Panc1 (cell line): ENCODE results near the gene LILRA2. TPM values are rescaled to one million over a fixed set of nuclear protein-coding genes. Genes with fewer than 3 reads are reported as not detected.
A peak's percentile ranks its signal among the peaks of the same experiment; 100 is the strongest.

Experiments
- ATAC-seq: fragments of 200-7000 bp; cut with Tn5 transposase; 2 replicates; pipeline ENCODE4 v1.9.1; 2020; ENCODE audit warnings: mild to moderate bottlenecking, moderate library complexity
- BruUV-seq: library from RNA; stranded (reverse); fragments of 400-500 nt; replicated peaks from 2 replicates; lab custom pipeline; 2021; lab: Mats Ljungman, UMichigan
- CTCF ChIA-PET: fragments of 300-600 bp; sonication (Branson Sonifier 250); formaldehyde crosslinking; loops from one replicate; lab custom pipeline; 2022; ENCODE audit warnings: antibody characterized with exemption; lab: Charles Lee
- POLR2A ChIA-PET: fragments of 300-600 bp; sonication (Branson Sonifier 250); formaldehyde crosslinking; loops from one replicate; lab custom pipeline; 2022; ENCODE audit warnings: antibody characterized with exemption; lab: Charles Lee
- DNase-seq: peaks from one replicate; pipeline ENCODE4 v3.0.0-alpha.2; 2010; ENCODE audit warnings: low read depth, low spot score
- H3K27ac ChIP-seq: 2 replicates; pipeline ENCODE4 v1.5.1; 2011; ENCODE audit warnings: mild to moderate bottlenecking, low read length, inconsistent platforms
- H3K27me3 ChIP-seq: fragments of 200-500 bp; sonication (Bioruptor generic); 2 replicates; pipeline ENCODE4 v1.6.0; 2014; ENCODE audit warnings: low read length, inconsistent platforms; ENCODE audit not compliant: control insufficient read depth, insufficient read depth
- H3K36me3 ChIP-seq: fragments of 200-500 bp; sonication (Bioruptor generic); 2 replicates; pipeline ENCODE4 v1.5.1; 2014; ENCODE audit warnings: inconsistent platforms, mild to moderate bottlenecking, low read length, moderate library complexity; ENCODE audit not compliant: control insufficient read depth, insufficient read depth
- H3K4me1 ChIP-seq: 2 replicates; pipeline ENCODE4 v1.5.1; 2011; ENCODE audit warnings: inconsistent platforms, mild to moderate bottlenecking, low read length, moderate library complexity; ENCODE audit not compliant: control insufficient read depth, insufficient read depth
- H3K4me3 ChIP-seq, 2 experiments: 2 replicates each; pipeline ENCODE4 v1.5.1; 2011 to 2012; ENCODE audit warnings: low read depth in 2 of 2, low read length in 2 of 2, mild to moderate bottlenecking in 2 of 2, inconsistent platforms in 1 of 2, moderate library complexity in 1 of 2
- H3K9me3 ChIP-seq: fragments of 200-500 bp; sonication (Bioruptor generic); 2 replicates; pipeline ENCODE4 v1.5.1; 2014; ENCODE audit warnings: low read depth, mild to moderate bottlenecking, inconsistent platforms, low read length, moderate library complexity; ENCODE audit not compliant: control insufficient read depth, insufficient read depth
- POLR2AphosphoS5 ChIP-seq: IDR thresholded peaks from 2 replicates; pipeline ENCODE4 v1.6.1; 2012; ENCODE audit warnings: mild to moderate bottlenecking, low read depth, low read length, moderate library complexity
- SIN3A ChIP-seq: IDR thresholded peaks from 2 replicates; pipeline ENCODE4 v1.6.1; 2012; ENCODE audit warnings: low read depth, mild to moderate bottlenecking, low read length, moderate library complexity, borderline replicate concordance; ENCODE audit not compliant: insufficient read depth
- TCF7L2 ChIP-seq: IDR thresholded peaks from 2 replicates; pipeline ENCODE4 v1.6.1; 2011; ENCODE audit warnings: mild to moderate bottlenecking, low read depth, low read length, inconsistent platforms
- in situ Hi-C: cut with HindIII; loops from 2 replicates; pipeline ENCODE4 v1.10.0; 2016; ENCODE audit warnings: low sequenced_read_pairs, low pct_unique_long_range_greater_than_20kb
- intact Hi-C: fragments of 100-400 bp; cut with micrococcal nuclease; formaldehyde crosslinking; loops from one replicate; pipeline ENCODE4 v1.10.0; 2022; ENCODE audit not compliant: unreplicated experiment
- total RNA-seq: library from RNA; stranded (reverse); gene quantifications from one replicate; pipeline ENCODE4 v1.2.1, GENCODE V29; 2021; ENCODE audit not compliant: unreplicated experiment
- TF ChIP-seq, protein P1 (sequence below): fragments of 450-650 bp; IDR thresholded peaks from 2 replicates; pipeline ENCODE4 v1.5.1; 2017; ENCODE audit warnings: mild to moderate bottlenecking
- TF ChIP-seq, protein P2 (sequence below), 2 experiments: IDR thresholded peaks; 2 replicates each; pipeline ENCODE4 v1.6.1; 2011 to 2012; ENCODE audit warnings: low read depth in 2 of 2, control low read depth in 1 of 2, low read length in 1 of 2, mild to moderate bottlenecking in 1 of 2, moderate library complexity in 1 of 2; ENCODE audit not compliant: insufficient read depth in 1 of 2

Gene LILRA2
- total RNA-seq, 1 experiment from 2014 or later, result not detected

DNA sequence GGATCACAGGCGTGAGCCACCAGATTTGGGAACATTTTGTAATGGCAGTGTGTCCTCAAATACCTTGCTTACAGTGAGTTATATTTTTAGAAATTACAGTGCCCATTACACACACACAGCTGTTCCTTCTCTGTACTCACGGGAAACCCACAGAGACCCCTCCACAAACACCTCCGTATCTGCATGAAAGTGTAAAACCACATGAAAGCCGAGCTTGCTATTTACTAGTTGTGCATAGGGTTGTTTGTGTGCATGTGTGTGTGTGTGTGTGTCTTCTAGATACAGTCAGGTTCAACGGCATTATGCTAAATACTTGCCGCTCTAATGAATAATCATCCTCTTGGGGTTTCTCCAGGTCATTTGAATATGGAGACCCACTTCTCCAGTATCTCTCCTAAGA is 22.3 kb upstream of the LILRA2 start:
- H3K4me1 ChIP-seq, result no peaks in the 10 kb centered on the region
- POLR2A ChIA-PET, result interaction anchor here (0.6 kb wide), 2 partner anchors 1015 to 1077 kb away, joined by 4 to 6 read pairs; no protein-coding TSS in a partner anchor
- H3K36me3 ChIP-seq, result no peaks in the 10 kb centered on the region
- no TSS peak for BruUV-seq
- in situ Hi-C loops (no loop called here), intact Hi-C loops (loop anchor here (10.0 kb wide), 1 partner anchor 66 kb away; no protein-coding TSS in a partner anchor)
- TF ChIP-seq SIN3A, result no peak
- ATAC-seq, result no peak
- no peaks in the 10 kb centered on the region for H3K9me3 ChIP-seq
- H3K27me3 ChIP-seq, result peaks cover 6% of the 10 kb centered on the region
- H3K27ac ChIP-seq, result no peak overlapping the region
- no peak overlapping the region for H3K4me3 ChIP-seq
- CTCF ChIA-PET, result no interaction called here
- no peak for DNase-seq

DNA sequence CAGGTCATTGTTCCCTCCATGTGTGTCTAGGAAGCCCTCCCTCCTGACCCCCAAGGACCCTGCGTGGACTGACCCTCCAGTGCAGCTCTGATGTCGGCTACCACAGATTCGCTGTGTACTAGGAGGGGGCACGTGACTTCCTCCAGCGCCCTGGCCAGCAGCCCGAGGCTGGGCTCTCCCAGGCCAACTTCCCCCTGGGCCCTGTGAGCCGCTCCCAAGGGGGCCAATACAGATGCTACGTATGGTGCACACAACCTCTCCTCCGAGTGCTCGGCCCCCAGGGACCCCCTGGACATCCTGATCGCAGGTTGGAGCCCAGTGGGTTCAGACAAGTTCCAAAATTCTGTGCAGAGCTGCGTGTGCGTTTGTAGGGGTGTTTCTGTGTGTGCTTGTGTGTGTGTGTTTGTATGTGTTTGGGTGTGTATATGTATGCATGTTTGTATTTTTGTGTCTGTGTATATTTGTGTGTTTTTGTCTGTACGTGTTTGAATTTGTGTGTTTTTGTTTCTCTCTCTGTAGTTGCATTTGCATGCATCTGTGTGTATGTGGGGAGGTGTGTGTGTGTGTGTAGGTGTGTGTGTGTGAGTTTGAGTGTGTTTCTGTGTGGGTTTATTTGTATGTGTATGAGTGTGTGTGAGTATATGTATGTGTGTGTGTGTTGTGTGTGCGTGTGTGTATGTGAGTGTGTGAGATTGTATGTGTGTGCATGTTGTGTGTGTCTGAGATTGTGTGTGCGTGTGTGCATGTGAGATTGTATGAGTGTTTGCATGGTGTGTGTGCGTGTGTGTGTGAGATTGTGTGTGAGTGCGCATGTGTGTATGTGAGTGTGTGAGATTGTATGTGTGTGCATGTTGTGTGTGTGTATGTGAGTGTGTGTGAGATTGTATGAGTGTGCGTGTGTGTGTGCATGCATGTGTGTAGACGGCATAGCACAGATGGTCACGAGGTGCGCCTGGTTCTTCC is 21.4 kb upstream of the LILRA2 start:
- POLR2A ChIA-PET, result no interaction called here
- BruUV-seq, result no TSS peak
- Histone ChIP-seq H3K4me1 (no peaks in the 10 kb centered on the region), H3K9me3 (no peaks in the 10 kb centered on the region), H3K27me3 (peaks cover 13% of the 10 kb centered on the region), H3K4me3 (no peak overlapping the region), H3K36me3 (no peaks in the 10 kb centered on the region), H3K27ac (no peak overlapping the region)
- TF ChIP-seq, protein P1, sequence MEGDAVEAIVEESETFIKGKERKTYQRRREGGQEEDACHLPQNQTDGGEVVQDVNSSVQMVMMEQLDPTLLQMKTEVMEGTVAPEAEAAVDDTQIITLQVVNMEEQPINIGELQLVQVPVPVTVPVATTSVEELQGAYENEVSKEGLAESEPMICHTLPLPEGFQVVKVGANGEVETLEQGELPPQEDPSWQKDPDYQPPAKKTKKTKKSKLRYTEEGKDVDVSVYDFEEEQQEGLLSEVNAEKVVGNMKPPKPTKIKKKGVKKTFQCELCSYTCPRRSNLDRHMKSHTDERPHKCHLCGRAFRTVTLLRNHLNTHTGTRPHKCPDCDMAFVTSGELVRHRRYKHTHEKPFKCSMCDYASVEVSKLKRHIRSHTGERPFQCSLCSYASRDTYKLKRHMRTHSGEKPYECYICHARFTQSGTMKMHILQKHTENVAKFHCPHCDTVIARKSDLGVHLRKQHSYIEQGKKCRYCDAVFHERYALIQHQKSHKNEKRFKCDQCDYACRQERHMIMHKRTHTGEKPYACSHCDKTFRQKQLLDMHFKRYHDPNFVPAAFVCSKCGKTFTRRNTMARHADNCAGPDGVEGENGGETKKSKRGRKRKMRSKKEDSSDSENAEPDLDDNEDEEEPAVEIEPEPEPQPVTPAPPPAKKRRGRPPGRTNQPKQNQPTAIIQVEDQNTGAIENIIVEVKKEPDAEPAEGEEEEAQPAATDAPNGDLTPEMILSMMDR, result no peak
- TF ChIP-seq SIN3A, result no peak
- no peak for TF ChIP-seq POLR2AphosphoS5
- no peak for TF ChIP-seq TCF7L2
- TF ChIP-seq, protein P2, sequence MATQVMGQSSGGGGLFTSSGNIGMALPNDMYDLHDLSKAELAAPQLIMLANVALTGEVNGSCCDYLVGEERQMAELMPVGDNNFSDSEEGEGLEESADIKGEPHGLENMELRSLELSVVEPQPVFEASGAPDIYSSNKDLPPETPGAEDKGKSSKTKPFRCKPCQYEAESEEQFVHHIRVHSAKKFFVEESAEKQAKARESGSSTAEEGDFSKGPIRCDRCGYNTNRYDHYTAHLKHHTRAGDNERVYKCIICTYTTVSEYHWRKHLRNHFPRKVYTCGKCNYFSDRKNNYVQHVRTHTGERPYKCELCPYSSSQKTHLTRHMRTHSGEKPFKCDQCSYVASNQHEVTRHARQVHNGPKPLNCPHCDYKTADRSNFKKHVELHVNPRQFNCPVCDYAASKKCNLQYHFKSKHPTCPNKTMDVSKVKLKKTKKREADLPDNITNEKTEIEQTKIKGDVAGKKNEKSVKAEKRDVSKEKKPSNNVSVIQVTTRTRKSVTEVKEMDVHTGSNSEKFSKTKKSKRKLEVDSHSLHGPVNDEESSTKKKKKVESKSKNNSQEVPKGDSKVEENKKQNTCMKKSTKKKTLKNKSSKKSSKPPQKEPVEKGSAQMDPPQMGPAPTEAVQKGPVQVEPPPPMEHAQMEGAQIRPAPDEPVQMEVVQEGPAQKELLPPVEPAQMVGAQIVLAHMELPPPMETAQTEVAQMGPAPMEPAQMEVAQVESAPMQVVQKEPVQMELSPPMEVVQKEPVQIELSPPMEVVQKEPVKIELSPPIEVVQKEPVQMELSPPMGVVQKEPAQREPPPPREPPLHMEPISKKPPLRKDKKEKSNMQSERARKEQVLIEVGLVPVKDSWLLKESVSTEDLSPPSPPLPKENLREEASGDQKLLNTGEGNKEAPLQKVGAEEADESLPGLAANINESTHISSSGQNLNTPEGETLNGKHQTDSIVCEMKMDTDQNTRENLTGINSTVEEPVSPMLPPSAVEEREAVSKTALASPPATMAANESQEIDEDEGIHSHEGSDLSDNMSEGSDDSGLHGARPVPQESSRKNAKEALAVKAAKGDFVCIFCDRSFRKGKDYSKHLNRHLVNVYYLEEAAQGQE (IDR thresholded peaks at IDR 0.05; ENCODE audit: insufficient read depth in 1 of 2, low read depth in 2 of 2, low read length in 1 of 2), result no peak
- in situ Hi-C loops (no loop called here), intact Hi-C loops (loop anchor here (10.0 kb wide), 1 partner anchor 67 kb away; no protein-coding TSS in a partner anchor)
- CTCF ChIA-PET, result no interaction called here
- 0 out of 2 replicates have a peak, but pooled peaks have one; percentile 17 for ATAC-seq
- no peak for DNase-seq
